ENCODE results near the gene MARK1.

DNA sequence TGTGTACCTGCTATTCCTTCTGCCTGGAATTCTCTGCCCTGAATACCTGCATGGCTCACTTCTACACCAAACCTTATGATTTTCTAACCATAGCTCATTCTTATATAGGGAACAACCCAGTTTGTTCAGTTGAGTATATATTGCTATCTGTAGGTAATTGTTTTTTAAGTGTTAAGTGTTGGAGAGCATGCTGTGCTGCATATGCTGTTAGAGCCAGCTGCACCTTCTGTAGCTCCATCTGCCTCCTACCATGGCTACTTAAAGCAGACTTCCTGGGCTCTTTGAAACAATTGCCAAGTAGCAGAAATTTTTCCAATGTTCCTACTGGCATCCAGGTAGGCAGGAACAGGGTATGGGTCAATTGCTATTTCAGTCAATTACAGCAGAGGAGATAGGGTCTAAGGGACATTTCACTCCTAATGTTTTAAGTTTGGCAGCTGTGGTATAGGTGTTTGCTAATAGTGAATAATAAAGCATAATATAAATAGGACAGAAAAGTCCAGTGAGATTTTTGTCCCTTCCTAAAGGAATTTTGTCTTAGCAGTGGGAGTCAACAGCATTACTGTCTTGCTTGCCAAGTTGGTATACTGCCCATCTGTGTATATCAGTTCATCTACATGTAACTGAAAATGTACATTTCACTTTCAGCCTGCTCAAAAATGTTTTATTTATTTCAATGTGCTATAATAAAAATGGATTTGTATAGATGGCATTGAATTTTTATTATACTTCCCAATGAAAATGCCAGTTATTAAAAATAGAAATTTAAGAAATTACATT, 128.2 kb downstream of the MARK1 start:
- TF ChIP-seq POLR2AphosphoS5 (IDR thresholded peaks at IDR 0.05; ENCODE audit: low read depth, low read length), result no peak
- TF ChIP-seq REST (IDR thresholded peaks at IDR 0.05; ENCODE audit: insufficient read depth in 1 of 2, low read depth in 2 of 2, low read length in 1 of 2), result no peak
- TF ChIP-seq CTCF (IDR thresholded peaks at IDR 0.05), result no peak
- TF ChIP-seq SIN3A (IDR thresholded peaks at IDR 0.05; ENCODE audit: borderline replicate concordance, insufficient read depth, low read depth, low read length), result no peak

Measured in Panc1 (cell line).